TTC549 (cell line): ENCODE results near the gene SCAI.
"Not testable (repeated sequence)": the region's sequence is repeated elsewhere in the genome, so short reads cannot be mapped to it uniquely, and the experiment has no call there.

ENCODE experiments used
- FAIRE-seq: peaks from 2 replicates; lab custom pipeline; 2012; peaks lifted over from hg19 to GRCh38; lab: Jason Lieb, UNC

Gene SCAI

DNA sequence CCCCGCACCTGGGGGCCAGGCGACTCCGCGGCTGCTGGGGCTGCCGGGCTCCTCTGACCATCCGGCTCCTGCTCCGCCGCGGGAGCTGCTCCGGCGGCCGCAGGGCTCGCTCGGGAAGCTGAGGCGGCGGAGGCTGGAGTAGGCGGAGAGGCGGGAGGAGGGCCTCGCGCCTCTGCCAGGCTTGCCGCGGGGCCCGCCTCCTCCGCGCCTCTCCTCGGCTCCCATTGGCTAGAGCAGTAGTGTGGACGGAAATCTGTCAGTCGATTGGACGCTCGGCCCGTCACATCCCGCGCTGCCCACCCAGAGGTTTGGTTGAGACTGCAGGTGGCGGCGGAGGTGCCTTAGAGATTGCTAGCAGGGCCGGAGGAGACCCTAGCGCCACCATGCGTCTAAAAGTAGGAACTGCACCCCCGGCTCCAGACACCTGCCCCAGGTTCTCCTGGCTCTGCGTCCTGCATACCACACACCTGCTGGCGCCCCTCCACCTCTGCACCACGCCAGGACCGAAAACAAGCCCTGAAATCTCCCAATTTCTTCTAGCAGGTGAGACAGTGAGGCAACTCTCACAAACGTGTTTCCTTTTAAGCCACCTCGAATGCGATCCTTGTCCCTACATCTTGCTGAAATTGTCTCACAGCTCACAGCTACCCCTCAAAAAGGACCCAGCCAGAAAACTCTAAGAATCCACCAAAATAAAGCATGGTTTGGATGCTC is at the start of gene SCAI:
TSS of gene SCAI (minus strand) at position 152 of the 714 bp plus-strand sequence. CDS start at position 61, 91 bp downstream.
- peak; percentile 76 for FAIRE-seq

DNA sequence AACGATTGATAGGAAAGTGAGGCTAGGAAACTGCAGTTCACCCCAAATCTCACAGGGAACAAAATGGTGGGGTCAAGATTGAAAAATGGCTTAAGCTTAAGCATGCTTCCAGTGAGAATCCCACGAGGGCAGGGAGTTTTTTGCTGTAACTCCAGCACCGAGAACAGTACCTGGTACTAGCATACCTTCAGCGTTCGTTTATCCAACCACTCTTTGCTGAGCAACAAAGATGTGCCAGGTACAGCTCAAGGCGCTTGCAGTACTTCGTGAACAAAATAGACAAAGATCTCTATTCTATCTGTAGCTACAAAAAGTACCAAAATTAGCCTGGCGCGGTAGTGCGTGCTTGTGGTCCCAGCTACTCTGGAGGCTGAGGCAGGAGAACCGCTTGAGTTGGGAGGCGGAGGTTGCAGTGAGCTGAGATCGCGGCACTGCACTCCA is 47.1 kb upstream of the SCAI start:
- no peak for FAIRE-seq

DNA sequence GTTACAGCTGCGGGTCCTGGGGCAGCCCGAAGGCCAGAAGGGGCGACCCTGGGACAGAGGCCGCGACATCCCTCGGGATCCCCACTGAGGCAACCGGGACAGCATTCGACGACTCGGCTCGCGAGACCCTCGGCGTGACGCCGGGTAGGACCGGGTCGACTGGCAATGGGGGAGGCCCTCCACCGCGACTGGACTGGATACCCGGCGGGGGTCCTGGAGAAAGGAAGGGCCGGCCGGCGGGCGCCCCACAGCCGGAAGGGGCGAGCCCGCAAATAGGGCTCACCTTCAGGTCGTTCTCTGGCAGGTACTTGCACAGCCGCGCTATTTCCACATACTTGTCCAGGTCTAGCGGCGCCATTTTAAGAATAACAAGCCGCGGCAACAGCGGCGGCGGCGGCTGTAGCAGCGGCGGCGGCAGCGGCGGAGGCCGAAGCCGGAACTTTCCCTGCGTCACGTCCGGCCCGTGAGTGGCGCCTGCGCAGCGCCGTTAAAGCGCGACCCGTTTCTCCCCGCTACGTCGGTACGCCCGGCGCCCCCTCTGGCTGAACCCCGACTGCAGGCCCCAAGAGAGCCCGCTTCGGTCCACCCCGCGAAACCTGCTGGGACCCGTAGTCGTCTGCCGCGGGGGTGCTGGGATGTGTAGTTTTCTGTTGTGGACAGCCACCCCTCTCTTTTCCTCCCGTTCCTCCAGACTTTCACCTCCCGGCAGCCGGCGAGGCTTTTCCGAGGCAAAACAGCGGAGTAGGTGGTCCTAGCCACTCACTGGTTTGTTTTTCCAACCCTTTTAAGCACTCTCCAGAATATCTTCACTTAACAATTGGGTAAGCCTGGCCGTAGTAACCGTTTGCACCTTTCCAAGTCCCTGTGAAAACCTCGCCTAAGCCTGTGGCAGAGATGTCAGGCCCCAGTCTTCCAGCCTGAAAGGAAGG is 46.3 kb upstream of the SCAI start, which contains the start of gene PPP6C:
TSS of gene PPP6C (minus strand) at position 443 of the 929 bp plus-strand sequence. CDS start at position 358, 85 bp downstream.
- no peak for FAIRE-seq

DNA sequence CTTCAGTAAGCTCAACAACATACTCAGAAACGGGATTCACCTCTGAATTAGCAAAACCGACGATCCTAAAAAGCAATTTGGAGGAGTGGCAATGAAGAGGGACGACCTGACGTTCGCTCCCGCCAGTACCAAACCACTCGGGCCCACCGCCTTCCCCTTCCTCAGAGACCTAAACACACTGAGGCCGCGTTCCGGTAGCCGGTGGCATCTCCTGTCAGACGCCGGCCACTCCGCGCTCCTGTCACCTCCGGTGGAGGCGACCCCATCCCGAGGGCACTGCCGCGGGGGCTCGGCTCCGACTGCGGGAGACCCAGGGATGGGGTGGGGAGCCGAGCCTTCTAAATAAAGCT is 45.7 kb upstream of the SCAI start:
- no peak for FAIRE-seq

DNA sequence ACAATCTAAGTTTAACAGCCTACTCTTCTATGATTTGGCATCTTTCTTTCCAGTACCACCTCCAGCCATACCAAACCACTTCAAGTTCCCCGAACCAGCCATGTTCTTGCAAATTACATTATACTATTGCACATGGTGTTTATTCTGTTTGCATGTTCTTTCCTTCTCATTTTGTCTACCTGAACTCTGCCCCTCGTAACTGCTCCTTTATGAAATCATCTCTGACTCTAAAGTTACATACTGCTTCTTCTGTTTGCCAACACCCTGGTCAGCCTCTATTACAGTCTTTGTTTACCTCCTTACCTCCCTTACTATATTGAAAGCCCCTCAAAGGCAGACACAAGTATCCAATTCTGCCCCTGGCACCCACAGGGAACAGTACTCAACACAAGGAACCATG is 40.2 kb upstream of the SCAI start:
- no peak for FAIRE-seq

DNA sequence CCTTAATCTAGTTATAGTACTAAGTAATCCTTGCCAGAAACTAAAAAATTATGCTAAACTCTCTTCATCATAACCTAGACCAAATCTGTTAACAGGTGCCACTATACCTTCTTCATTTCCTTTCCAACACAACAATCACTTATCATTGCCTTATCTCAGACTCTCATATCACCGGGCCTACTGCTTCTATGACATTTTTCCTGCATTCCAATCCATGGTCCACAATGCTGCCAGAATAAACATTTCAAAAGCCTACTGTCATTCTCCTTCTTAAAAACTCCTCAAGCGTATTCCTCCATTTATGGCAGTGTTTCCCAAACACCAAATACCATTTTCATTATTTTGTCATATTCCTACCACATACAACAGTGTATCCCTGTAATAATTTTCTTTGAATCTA is 39.7 kb upstream of the SCAI start:
- FAIRE-seq, result no peak

DNA sequence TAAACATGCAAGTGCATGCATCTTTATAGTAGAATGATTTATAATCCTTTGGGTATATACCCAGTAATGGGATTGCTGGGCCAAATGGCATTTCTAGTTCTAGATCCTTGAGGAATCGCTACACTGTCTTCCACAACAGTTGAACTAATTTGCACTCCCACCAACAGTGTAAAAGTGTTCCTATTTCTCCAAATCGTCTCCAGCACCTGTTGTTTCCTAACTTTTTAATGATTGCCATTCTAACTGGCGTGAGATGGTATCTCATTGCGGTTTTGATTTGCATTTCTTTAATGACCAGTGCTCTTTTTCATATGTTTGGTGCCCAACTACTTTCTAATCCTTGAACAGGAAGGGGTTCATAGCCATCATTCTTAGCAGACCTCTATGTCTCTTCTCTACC is 38.4 kb upstream of the SCAI start:
- not testable (repeated sequence) for FAIRE-seq

DNA sequence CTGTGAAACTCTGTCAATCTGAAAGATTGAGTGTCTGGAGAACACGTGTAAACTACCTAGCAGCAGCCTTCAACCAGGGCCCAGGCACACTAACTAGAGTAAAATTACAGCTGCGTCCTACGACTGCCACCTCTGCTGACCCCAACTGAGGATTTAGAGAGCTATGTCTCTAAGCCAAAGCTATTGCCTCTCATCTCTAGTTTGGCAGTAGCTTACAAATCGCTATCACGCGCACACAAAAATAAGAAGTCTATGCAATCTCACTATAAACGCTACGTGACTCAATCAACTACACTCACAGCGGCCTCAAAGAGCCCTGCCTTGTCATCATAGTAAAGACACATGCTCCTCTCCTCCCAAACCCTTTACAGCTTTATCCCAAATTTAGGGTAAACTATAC is 37.5 kb upstream of the SCAI start:
- no peak for FAIRE-seq

DNA sequence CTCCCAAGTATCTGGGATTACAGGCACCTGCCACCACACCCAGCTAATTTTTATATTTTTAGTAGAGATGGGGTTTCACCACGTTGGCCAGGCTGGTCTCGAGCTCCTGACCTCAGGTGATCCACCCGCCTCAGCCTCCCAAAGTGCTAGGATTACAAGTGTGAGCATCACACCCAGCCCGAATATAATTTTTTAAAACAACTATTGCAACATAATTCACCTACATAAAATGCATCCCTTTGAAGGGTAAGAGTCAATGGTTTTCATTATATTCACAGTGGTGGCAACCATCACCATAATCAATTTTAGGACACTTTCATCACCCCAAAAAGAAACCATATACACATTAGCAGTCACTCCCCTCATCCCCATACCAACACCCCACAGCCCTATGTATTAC is 36.4 kb upstream of the SCAI start:
- not testable (repeated sequence) for FAIRE-seq

DNA sequence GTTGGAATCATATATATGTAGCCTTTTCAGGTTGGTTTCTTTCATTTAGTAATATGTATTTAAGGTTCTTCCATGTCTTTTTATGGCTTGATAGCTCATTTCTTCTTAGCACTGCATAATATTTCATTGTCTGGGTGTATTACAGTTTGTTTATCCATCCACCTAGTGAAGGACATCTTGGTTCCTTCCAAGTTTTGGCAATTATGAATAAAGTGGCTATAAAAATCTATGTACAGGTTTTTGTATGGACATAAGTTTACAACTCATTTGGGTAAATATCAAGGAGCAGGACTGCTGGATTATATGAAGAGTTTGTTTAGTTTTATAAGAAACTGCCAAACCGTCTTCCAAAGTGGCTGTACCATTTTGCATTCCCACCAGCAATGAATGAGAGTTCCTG is 34.6 kb upstream of the SCAI start:
- FAIRE-seq, result no peak

DNA sequence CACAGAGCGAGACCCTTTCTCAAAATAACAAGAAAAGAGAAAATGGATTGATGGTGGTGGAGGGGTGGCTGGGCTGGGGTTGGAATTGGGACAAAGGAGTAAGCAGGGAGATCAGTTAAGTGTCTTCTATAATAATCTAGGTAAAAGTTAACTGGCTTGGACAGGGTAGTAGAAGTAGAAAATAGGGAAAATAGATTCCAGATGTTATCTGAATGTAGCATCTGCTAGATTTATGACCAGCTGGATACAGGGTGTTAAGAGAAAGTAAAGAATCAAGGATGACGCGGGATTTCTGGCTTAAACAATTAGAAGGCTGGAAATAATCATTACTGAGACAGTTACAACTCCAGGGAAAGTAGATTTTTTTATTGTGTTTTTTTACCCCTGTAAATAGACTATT is 33.3 kb upstream of the SCAI start:
- FAIRE-seq, result no peak

DNA sequence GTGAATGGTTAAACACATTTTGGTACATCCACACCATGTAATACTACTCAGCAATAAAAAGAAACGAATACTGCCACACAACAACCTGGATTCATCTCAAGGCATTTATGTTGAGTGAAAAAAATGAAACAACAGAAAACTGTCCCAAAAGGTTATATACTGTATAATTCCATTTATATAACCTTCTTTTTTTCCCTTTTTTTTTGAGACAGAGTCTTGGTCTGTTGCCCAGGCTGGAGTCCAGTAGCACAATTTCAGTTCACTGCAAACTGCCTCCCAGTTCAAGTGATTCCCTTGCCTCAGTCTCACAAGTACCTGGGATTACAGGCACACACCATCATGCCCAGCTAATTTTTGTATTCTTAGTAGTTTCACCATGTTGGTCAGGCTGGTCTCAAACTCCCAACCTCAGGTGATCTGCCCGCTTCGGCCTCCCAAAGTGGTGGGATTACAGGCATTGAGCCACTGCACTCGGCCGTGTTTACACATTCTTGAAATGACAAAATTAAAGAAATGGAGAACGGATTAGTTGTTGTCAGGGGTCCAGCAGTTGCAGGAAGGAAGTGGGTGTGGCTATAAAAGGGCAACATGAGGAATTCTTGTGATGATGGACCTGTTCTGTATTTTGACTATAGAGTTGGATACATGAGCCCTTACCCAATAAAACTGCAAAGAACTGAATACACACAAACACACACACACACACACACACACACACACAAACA is 28.9 kb upstream of the SCAI start:
- no peak for FAIRE-seq

DNA sequence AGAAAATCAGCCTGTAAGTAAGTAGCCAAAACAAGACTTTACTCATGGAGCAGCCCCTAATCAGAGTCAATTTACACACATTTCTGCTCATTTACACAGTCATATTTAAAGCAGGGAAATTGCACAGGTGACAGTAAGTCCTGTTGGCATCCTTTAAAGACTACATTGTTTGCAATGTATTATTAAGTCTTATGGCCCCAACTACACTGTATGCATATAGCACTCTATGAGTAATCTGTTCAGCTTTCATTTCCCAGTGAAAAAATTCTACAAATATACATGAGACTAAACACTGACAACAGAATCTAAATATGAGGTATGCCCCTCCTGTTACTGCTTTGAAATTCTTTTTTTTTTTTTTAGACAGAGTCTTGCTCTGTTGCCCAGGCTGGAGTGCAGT is 26.6 kb upstream of the SCAI start:
- FAIRE-seq, result no peak

DNA sequence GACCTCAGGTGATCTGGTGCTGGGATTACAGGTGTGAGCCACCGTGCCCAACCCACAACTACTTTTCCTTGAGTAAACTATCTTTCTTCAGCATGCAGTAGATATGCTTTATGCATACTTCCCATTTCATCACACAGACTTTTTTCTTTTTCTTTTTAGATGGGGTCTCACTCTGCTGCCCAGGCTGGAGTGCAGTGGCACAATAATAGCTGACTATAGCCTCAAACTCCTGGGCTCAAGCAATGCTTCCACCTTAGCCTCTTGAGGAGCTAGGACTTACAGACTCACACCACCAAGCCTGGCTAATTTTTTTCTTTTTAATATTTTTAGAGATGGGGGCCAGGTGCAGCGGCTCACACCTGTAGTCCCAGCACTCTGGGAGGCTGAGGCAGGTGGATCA is 23.4 kb upstream of the SCAI start:
- FAIRE-seq, result no peak

DNA sequence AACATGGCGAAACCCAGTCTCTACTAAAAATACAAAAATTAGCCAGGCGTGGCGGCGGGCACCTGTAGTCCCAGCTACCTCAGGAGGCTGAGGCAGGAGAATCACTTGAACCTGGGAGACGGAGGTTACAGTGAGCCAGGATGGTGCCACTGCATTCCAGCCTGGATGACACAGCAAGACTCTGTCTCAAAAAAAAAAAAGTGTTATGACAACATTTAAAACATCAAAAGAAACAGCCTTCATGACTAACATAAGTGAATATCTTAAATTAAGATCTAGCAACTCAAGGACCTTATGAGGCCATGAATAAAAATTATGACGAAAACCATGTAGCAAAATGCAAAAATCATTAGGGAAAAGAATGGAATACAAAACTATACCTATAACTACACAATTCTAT is 19.6 kb upstream of the SCAI start:
- not testable (repeated sequence) for FAIRE-seq

DNA sequence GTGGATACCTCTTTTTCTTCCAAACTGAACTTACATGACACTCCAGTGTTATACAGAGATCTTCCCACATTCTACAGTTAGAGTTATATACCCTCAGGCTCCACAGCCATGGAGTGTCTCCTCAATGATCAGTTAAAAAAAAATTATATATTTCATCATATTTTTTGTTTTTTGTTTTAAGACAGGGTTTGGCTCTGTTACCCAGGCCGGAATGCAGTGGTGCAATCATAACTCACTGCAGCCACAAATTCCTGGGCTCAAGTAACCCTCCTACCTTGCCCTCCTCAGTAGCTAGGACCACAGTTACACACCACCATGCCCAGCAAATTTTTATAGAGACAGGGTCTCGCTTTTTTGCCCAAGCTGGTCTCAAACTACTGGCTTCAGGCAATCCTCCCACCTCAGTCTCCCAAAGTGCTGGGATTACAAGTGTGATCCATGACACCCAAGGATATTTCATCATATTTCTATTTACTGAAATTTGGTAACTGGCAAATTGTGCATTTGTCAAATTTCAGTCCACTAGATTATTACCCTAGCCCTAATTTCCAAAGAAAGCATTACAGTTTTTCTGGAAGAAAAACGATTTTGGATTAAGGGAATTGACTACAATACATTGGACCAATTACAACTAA is 18.1 kb upstream of the SCAI start:
- FAIRE-seq, result no peak

DNA sequence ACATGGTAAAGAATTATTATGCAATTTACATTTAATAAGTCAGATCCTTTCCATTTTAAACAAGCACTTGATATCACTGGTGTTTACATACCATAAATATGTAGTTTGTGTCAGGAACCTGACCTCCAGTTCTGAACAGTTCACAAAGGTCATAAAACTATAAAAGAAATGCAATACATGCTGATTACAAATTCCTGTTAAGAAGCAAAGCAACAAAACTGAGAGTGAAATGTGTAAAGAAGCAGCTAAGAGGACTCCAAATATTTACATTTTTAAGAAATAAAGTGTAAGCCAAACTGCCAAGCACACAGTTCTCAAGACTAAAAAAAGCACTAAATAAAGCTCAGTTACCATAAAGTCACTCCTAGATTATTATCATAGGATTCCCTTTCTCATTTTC is 17.4 kb upstream of the SCAI start:
- no peak for FAIRE-seq

DNA sequence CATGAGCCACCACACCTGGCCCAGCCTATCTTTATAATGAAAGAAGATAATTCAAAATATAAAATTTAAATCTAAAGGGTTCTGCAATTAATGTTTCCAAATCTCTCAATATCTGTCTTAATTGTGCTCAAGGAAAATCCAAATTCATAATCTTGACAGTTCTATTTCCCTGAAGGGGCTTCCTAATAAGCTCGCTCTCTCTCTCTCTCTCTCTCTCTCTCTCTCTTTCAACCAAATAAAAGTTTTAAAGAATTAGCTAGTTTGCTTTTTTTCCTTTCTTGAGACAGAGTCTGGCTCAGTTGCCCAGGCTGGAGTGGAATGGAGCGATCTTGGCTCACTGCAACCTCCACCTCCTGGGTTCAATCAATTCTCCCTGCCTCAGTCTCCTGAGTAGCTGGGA is 13.2 kb upstream of the SCAI start:
- no peak for FAIRE-seq

DNA sequence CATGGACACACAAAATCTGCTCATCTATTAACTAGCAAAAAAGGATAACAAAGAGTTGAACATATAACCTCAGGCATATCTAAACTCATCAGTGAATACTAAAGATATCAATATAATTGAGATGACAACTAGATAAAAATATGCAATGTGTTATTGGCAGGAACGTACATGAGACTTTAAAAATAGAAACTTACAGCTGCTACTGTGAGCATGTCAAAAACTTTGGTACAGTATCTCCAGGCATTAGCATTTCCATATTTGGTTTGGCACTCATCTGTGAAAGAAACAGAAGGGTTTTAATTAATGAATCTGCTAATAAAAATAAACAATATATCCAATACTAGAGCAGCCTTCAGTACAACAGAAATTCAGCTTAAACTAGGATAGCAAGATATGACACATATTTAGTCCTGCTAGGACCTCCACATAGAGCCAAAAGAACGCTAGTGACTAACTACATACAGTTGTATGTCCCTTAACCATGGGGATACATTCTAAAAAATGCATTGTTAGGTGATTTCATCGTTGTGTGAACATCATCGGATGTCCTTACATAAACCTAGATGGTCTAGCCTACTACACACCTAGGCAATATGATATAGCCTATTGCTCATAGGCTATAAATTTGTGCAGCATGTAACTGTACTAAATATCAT is 10.5 kb upstream of the SCAI start:
- no peak for FAIRE-seq

DNA sequence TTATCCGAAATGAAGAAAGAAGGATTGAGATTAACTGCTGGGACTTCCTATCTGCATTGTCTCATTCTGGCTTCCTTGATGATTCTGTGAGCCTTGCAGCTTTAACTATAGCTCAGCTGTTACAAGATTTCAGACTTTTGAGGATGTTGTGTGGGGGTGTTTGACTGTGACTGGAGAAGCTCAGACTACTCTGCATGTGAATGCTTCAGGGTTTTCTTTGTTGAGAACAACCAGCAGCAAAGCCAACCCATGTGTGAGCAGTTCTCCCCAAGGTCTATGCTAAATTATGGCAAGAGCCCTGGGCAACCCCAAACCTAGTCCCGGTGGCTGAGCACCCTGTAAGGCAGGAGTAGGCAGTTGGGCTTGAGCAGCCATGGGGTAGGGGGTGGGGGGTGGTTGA is 8.4 kb upstream of the SCAI start:
- FAIRE-seq, result no peak

DNA sequence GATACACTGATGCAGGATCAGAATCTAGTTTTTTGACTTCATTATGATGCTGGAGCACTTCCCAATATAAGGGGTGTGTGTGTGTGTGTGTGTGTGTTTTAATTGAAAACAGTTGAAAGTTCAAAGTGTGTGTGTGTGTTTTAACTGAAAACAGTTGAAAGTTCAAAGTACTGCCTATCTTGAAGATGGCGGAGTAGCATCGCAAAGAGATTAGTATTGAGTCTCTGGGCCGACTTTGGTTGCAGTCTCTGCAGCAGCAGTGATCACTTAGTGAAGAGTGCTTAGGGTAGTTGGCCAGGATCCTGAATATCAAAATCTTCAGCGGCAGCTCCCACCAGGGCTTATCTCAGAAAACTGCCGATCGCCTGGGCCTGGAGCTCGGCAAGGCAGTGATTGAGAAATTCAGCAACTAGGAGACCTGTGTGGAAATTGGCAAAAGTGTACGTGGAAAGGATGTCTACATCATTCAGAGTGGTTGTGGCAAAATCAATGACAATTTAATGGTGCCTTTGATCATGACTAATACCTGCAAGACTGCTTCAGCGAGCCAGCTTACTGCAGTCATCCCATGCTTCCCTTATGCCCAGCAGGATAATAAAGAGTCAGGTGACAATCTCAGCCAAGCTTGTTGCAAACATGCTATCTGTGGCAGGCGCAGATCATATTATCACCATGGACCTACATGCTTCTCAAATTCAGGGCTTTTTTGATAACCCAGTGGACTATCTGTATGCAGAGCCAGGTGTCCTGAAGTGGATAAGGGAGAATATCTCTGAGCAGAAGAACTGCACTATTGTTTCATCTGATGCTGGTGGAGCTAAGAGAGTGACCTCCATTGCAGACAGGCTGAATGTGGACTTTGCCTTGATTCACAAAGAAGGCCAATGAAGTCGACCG is 7.3 kb upstream of the SCAI start:
- FAIRE-seq, result no peak
